Activated CD8-positive, alpha-beta T cell treated with anti-CD3 and anti-CD28 coated beads for 36 hours (primary cell): Measurements from ENCODE around the gene DNM2. TPM values are rescaled to one million over a fixed set of nuclear protein-coding genes. Genes with fewer than 3 reads are reported as not detected.

Experiments used
- ATAC-seq: fragments of 200-7000 bp; cut with Tn5 transposase; one replicate; pipeline ENCODE4 v1.10.0; 2021; ENCODE audit warnings: mild to moderate bottlenecking, moderate library complexity
- CTCF ChIA-PET: fragments of 350-600 bp; sonication (Branson Sonifier 250); formaldehyde crosslinking; loops from one replicate; lab custom pipeline; 2021; ENCODE audit warnings: antibody characterized with exemption; lab: Charles Lee
- POLR2A ChIA-PET: fragments of 350-600 bp; sonication (Branson Sonifier 250); formaldehyde crosslinking; loops from one replicate; lab custom pipeline; 2021; ENCODE audit warnings: antibody characterized with exemption; lab: Charles Lee
- DNase-seq: peaks from one replicate; pipeline ENCODE4 v3.0.0-alpha.2; 2020
- H3K27ac Mint-ChIP-seq: one replicate; pipeline ENCODE4 v1.8.0; 2021; ENCODE audit warnings: mild to moderate bottlenecking, mixed read lengths
- H3K27me3 Mint-ChIP-seq: one replicate; pipeline ENCODE4 v1.8.0; 2021; ENCODE audit warnings: mixed read lengths
- H3K36me3 Mint-ChIP-seq: one replicate; pipeline ENCODE4 v1.8.0; 2021; ENCODE audit warnings: low read depth, mixed read lengths
- H3K4me1 Mint-ChIP-seq: one replicate; pipeline ENCODE4 v1.8.0; 2021; ENCODE audit warnings: low read depth, mixed read lengths
- H3K4me3 Mint-ChIP-seq: one replicate; pipeline ENCODE4 v1.8.0; 2021; ENCODE audit warnings: mild to moderate bottlenecking, moderate library complexity, mixed read lengths
- H3K9me3 Mint-ChIP-seq: one replicate; pipeline ENCODE4 v1.8.0; 2021; ENCODE audit warnings: mixed read lengths
- CTCF ChIP-seq: fragments of 200-600 bp; IDR thresholded peaks from one replicate; pipeline ENCODE4 v1.8.0; 2022; ENCODE audit warnings: antibody characterized with exemption, mild to moderate bottlenecking
- intact Hi-C: fragments of 100-400 bp; cut with micrococcal nuclease; formaldehyde crosslinking; loops from one replicate; pipeline ENCODE4 v1.10.0; 2022
- total RNA-seq, 2 experiments: library from RNA; stranded (reverse); gene quantifications; one replicate each; pipeline ENCODE4 v1.2.3, GENCODE V29; 2021

The DNM2 gene
- total RNA-seq, 2 experiments from 2014 or later: 151 to 153 TPM

- Mint-ChIP-seq H3K27ac (peak overlapping the region; percentile 96), H3K4me3 (peak overlapping the region; percentile 64), H3K9me3 (no peaks in the 10 kb centered on the region), H3K4me1 (peaks cover 32% of the 10 kb centered on the region), H3K36me3 (peaks cover 26% of the 10 kb centered on the region), H3K27me3 (no peaks in the 10 kb centered on the region)
- peak; percentile 90 for ATAC-seq
- ChIA-PET POLR2A (interaction anchor here (0.6 to 3.3 kb wide), 8 partner anchors 13 to 169 kb away, joined by 3 to 12 read pairs (median 3); partner anchors contain the start of gene TMED1), CTCF (interaction anchor here (1.0 kb wide), 1 partner anchor 66 kb away, joined by 3 read pairs; no protein-coding TSS in a partner anchor)
- no peak for TF ChIP-seq CTCF
- intact Hi-C loops: no loop called here
- peak; percentile 99 for DNase-seq
These were observed 79.8 kb downstream of the DNM2 start for GRCh38 chr19:10797541-10798256.

- ChIA-PET CTCF (interaction anchor here (1.8 kb wide), 1 partner anchor 83 kb away, joined by 7 read pairs; the partner anchor contains the start of gene DNM2), POLR2A (no interaction called here)
- intact Hi-C loops: no loop called here
- no peak for TF ChIP-seq CTCF
- Mint-ChIP-seq H3K4me1 (peaks cover 32% of the 10 kb centered on the region), H3K27ac (peak overlapping the region; percentile 73), H3K9me3 (no peaks in the 10 kb centered on the region), H3K36me3 (peaks cover 36% of the 10 kb centered on the region), H3K27me3 (no peaks in the 10 kb centered on the region), H3K4me3 (no peak overlapping the region)
- DNase-seq (no peak), ATAC-seq (no peak)
These were observed 82.6 kb downstream of the DNM2 start for GRCh38 chr19:10800488-10800887.

- peaks cover 34% of the 10 kb centered on the region for H3K36me3 Mint-ChIP-seq
- CTCF ChIA-PET: interaction anchor here (1.1 kb wide), 1 partner anchor 56 kb away, joined by 3 read pairs; no protein-coding TSS in a partner anchor
- ATAC-seq (no peak), DNase-seq (no peak)
- POLR2A ChIA-PET: interaction anchor here (1.8 kb wide), 1 partner anchor 34 kb away, joined by 6 read pairs; the partner anchor contains the start of gene TMED1
- no peak overlapping the region for H3K4me3 Mint-ChIP-seq
- H3K4me1 Mint-ChIP-seq: peaks cover 23% of the 10 kb centered on the region
- no peaks in the 10 kb centered on the region for H3K27me3 Mint-ChIP-seq
- intact Hi-C loops: no loop called here
- no peak for TF ChIP-seq CTCF
- H3K27ac Mint-ChIP-seq: peak overlapping the region; percentile 55
- H3K9me3 Mint-ChIP-seq: no peaks in the 10 kb centered on the region
These were observed 84.6 kb downstream of the DNM2 start for GRCh38 chr19:10802479-10802878.

GRCh38 chr19:10803252-10803651 is 85.4 kb downstream of the DNM2 start:
- Mint-ChIP-seq H3K4me3 (no peak overlapping the region), H3K27ac (no peak overlapping the region), H3K4me1 (peaks cover 18% of the 10 kb centered on the region), H3K36me3 (peaks cover 34% of the 10 kb centered on the region), H3K27me3 (no peaks in the 10 kb centered on the region), H3K9me3 (no peaks in the 10 kb centered on the region)
- CTCF ChIA-PET: interaction anchor here (0.9 to 1.2 kb wide), 2 partner anchors 61 to 86 kb away, joined by 4 to 5 read pairs; partner anchors contain the start of gene DNM2
- TF ChIP-seq CTCF: no peak
- ATAC-seq (no peak), DNase-seq (no peak)
- POLR2A ChIA-PET: interaction anchor here (0.5 to 1.8 kb wide), 3 partner anchors 33 to 80 kb away, joined by 3 to 6 read pairs (median 3); partner anchors contain the start of gene TMED1
- intact Hi-C loops: no loop called here
